ENCODE measurements around the gene CCDC192.

DNA sequence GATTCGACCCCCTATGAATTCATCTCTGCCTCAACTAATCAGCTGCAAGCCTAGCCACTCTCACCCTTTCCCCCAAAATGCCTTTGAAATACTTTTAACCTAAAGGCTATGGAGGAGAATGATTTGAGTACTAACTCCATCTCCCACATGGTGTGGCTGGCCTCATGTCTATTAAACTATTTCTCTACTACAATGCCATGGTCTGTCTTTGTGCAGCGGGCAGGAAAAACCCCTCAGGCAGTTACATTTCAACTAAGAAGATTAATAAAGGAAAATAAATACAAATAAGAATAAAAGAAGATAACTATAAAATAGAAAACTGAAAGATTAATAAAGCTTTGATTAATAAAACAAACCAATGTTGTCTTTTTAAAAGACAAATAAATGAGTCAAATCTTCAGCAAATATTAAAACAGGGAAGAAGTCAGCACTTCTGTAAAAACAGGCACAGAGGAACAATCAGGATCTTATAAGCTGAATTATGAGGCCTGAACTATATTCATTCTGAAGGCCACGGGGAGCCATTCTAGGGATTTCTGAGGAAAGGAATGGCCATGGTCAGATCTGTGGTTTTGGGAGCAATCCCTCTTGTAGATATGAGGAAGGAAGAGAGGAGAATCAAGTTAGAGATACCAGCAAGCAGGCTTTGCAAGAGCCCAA is 264.3 kb downstream of the CCDC192 start:
- TF ChIP-seq EZH2 (IDR thresholded peaks at IDR 0.05) (no peak), CTCF (IDR thresholded peaks at IDR 0.05) (no peak)
